Activated CD8-positive, alpha-beta memory T cell treated with anti-CD3 and anti-CD28 coated beads, Interleukin-2, amount 50 U/mL, for 4 hours (primary cell): Measurements from ENCODE around the gene TBL1X.

Experiments
- DNase-seq: peaks from one replicate; pipeline ENCODE4 v3.0.0-alpha.2; 2020

Gene TBL1X

GRCh38 chrX:9784332-9784731, 319.5 kb downstream of the TBL1X start:
- no peak for DNase-seq

- DNase-seq, result no peak
These were observed 320.5 kb downstream of the TBL1X start for GRCh38 chrX:9785254-9785943.

GRCh38 chrX:9785944-9786797, 321.3 kb downstream of the TBL1X start, which contains the start of gene SHROOM2:
SHROOM2 (plus strand) TSS chrX:9786429; CDS start chrX:9786546, 117 bp downstream.
- no peak for DNase-seq

GRCh38 chrX:9786798-9787635, 322.2 kb downstream of the TBL1X start:
- DNase-seq, result no peak

- DNase-seq, result no peak
These were observed 324.1 kb downstream of the TBL1X start for GRCh38 chrX:9788911-9789310.

GRCh38 chrX:9789555-9789954, 324.7 kb downstream of the TBL1X start:
- no peak for DNase-seq
